Naive B cell (primary cell): ENCODE measurements around the gene TOR2A. TPM values are rescaled to one million over a fixed set of nuclear protein-coding genes. Genes with fewer than 3 reads are reported as not detected.

Source experiments
- ATAC-seq, 2 donors: fragments of 150-1000 bp; cut with Tn5 transposase; 2 replicates each; pipeline ENCODE4 v1.10.0; 2021; ENCODE audit warnings: low read depth in 2 of 2, mild to moderate bottlenecking in 2 of 2, moderate library complexity in 2 of 2
- DNase-seq: peaks from one replicate; pipeline ENCODE4 v3.0.0; 2022
- H3K27ac Mint-ChIP-seq, 6 donors: one replicate each; pipeline ENCODE4 v1.8.0; 2020 to 2022; ENCODE audit warnings: mild to moderate bottlenecking in 6 of 6, mixed read lengths in 6 of 6, moderate library complexity in 5 of 6, inconsistent platforms in 2 of 6
- H3K27me3 Mint-ChIP-seq, 3 donors: one replicate each; pipeline ENCODE4 v1.8.0; 2021 to 2022; ENCODE audit warnings: mixed read lengths in 3 of 3, mild to moderate bottlenecking in 1 of 3
- H3K36me3 Mint-ChIP-seq, 2 donors: one replicate each; pipeline ENCODE4 v1.8.0; 2020 to 2022; ENCODE audit warnings: mixed read lengths in 2 of 2, inconsistent platforms in 1 of 2, mild to moderate bottlenecking in 1 of 2
- H3K4me1 Mint-ChIP-seq, 3 donors: one replicate each; pipeline ENCODE4 v1.8.0; 2020 to 2022; ENCODE audit warnings: mixed read lengths in 3 of 3, inconsistent platforms in 1 of 3, mild to moderate bottlenecking in 1 of 3, moderate library complexity in 1 of 3
- H3K4me3 Mint-ChIP-seq, 8 donors: one replicate each; pipeline ENCODE4 v1.8.0; 2020 to 2022; ENCODE audit warnings: mild to moderate bottlenecking in 8 of 8, mixed read lengths in 8 of 8, moderate library complexity in 8 of 8, inconsistent platforms in 2 of 8
- H3K9me3 Mint-ChIP-seq, 7 donors: one replicate each; pipeline ENCODE4 v1.8.0; 2020 to 2022; ENCODE audit warnings: mixed read lengths in 7 of 7, mild to moderate bottlenecking in 5 of 7, inconsistent platforms in 2 of 7, moderate library complexity in 1 of 7
- polyA plus RNA-seq, 6 donors: library from polyadenylated mRNA; unstranded; fragments of 300-500 nt; fragmentation: Illumina TruSeq; gene quantifications; one replicate each; pipeline ENCODE4 v1.2.3, GENCODE V29; 2021; ENCODE audit warnings: low read depth in 6 of 6

TOR2A gene
- polyA plus RNA-seq, 6 donors from 2014 or later, result 24.9 to 40.0 (median 27.3) TPM

DNA sequence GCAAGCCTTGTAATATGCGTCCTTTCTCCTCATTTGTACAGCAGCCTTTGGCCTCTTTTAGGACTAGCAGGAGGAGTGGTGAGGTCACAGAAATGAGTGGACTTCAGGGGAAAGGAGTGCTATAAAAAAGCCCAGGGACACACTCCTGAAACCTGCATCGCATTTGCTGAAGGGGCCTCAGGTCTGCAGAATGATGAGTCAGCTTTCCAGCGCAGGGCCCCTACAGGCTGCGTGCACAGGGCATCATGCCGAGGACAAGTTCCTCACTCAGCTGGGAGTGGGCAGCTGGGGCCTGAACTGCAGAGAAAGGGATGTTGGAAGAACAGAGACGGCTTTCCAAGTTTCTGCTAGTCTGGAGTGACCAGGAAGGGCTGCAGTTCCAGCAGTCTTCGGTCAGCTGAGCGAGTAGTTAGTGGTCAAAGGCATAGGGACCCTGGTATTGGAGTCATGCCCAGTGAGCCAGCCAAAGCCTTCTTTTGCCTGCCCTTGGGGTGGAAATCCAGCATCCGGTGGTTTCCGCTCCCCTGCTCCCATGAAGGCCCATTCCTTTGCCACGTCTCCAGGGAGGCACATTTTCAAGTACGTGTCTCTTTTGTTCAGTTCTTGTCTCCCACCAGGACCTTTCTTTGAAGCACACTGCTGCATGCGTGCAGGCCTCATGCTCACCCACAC lies 45.6 kb downstream of the TOR2A start:
- peak overlapping the region in 2 of 6 donors; percentile 39 to 49 for H3K27ac Mint-ChIP-seq
- H3K4me3 Mint-ChIP-seq, result no peak overlapping the region
- no peaks in the 10 kb centered on the region for H3K4me1 Mint-ChIP-seq
- no peaks in the 10 kb centered on the region for H3K36me3 Mint-ChIP-seq
- ATAC-seq (no peak), DNase-seq (no peak)
- H3K9me3 Mint-ChIP-seq, result no peaks in the 10 kb centered on the region
- peaks cover 3 to 7% (median 5%) of the 10 kb centered on the region in 3 donors for H3K27me3 Mint-ChIP-seq

DNA sequence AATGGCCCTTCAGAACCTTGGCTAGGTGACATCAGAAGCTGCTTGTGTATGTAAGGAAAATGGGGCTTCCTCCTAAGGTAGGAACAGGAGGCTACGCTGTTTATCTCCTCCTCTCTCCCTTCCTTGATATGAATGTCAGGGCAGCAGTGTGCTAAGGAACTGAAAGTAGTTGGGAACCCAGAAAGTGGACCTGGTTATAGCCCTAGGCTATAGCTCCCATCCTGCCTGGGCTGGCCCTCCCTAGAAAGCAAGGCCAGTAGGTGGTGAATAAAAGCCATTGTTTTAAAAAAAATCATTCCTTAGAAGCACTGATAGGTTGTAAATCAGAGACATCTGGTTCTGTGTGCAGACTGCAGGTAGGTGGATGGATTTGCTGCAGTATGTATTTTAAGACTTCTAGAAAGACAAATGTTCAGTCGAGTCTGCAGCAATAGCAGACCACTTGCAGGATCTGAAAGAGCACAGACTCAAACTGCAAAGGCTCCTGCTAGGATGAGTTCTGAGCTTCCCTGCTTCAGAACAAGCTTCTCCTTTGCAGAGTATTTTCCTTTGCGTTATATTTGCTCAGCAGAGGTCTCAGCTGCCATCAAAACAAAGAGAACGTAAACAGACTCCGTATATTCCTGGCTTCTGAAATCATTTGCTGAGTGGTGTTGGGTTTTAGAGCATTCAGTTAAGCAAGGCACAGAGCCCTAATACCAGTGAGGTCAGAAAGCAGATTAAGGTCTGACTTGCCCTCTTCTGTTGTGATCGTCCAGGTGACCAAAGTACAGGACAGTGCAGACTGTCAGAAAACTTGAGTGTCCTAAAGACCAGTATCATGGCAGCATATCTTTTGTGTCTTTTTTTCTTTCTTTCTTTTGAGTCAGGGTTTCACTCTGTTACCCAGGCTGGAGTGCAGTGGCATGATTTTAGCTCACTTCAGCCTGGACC lies 48.4 kb downstream of the TOR2A start:
- no peak for DNase-seq
- H3K9me3 Mint-ChIP-seq, result no peaks in the 10 kb centered on the region

DNA sequence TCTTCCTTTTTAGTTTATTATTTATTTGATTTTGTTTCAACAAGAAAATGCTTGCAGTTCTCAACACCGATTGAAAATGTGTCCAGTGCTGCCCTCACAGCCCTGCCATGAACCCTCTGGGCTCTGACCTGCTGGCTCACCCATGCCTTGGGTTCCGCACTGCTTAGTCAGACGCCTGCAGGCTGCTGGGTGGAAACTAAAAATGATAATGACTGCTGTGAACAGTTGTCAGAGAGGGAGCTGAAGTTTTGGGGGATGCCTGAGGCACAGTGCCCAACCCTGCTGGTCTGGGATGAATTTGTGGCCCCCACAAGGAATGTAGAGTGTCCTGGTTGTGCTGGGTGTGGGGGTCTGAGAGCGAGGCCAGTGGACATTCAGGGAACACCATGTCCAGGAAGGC lies 50.5 kb downstream of the TOR2A start:
- no peak for ATAC-seq
- Mint-ChIP-seq H3K4me3 (no peak overlapping the region), H3K36me3 (no peaks in the 10 kb centered on the region), H3K27ac (no peak overlapping the region), H3K27me3 (peaks cover 3 to 23% (median 16%) of the 10 kb centered on the region in 3 donors), H3K4me1 (no peaks in the 10 kb centered on the region), H3K9me3 (no peaks in the 10 kb centered on the region)
- DNase-seq, result no peak

More for the DNA sequence above, 48.4 kb downstream of the TOR2A start:
- peaks cover 3 to 8% (median 5%) of the 10 kb centered on the region in 3 donors for H3K27me3 Mint-ChIP-seq
- H3K4me1 Mint-ChIP-seq, result no peaks in the 10 kb centered on the region
- H3K36me3 Mint-ChIP-seq, result no peaks in the 10 kb centered on the region
- H3K27ac Mint-ChIP-seq, result peak overlapping the region in 1 of 6 donors; percentile 49
- no peak overlapping the region for H3K4me3 Mint-ChIP-seq
- ATAC-seq, result no peak

DNA sequence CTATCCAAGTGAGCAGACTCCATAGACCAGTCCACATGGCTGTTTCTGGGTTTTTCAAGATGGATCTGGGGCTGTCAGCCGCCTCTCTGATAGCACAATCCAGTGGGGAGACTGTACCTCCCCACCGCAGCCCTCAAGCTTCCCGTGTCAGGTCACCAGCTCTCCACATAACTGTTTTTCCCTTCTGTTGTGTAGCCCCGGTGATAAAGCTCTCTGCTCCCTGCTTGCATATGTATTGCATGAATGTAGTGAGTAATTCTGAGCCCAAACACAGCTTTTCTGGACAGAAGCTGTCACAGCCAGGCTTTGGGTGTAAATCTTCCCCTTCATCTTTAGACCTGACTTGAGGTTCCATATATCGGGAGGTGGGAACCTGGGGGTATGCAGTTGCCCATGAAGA lies 51.4 kb downstream of the TOR2A start:
- no peak overlapping the region for H3K27ac Mint-ChIP-seq
- no peak for ATAC-seq
- no peaks in the 10 kb centered on the region for H3K36me3 Mint-ChIP-seq
- H3K9me3 Mint-ChIP-seq, result no peaks in the 10 kb centered on the region
- no peaks in the 10 kb centered on the region for H3K4me1 Mint-ChIP-seq
- DNase-seq, result no peak
- peaks cover 3 to 25% (median 22%) of the 10 kb centered on the region in 3 donors for H3K27me3 Mint-ChIP-seq
- no peak overlapping the region for H3K4me3 Mint-ChIP-seq

DNA sequence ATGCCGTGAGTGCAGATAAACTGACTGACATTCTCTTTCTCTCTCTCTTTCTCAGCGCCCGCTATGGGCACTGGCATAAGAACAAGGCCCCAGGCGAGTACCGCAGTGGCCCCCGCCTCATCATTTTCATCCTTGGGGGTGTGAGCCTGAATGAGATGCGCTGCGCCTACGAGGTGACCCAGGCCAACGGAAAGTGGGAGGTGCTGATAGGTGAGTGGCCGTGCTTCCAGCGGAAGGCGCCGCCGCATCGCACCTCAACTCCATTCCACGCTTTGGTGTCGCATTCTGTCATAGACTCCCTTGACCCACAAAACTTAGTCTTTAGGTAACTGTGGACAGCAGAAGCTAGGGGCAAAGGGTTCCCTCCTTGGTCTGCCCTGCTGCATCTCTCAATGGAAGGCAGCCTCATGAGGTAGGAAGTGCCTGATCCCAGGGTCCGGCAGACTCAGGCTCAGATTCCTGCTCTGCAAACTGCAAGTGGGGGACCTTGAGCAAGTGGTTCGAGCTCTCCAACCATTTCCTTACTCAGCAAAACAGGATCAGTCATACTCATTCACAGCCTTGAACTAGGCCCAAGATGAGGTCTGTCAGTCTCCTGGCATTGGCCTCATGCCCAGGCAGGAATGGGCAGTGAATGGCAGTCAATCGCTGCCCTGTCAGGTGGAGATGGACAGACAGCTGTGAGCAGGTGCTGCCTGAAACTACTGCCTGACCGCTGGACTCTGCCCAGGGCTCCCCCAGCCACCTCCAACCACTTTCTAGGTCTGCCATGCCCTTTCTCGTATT lies 52.5 kb downstream of the TOR2A start:
- no peak for ATAC-seq
- Mint-ChIP-seq H3K4me3 (no peak overlapping the region), H3K36me3 (no peaks in the 10 kb centered on the region), H3K27me3 (peaks cover 3 to 25% (median 23%) of the 10 kb centered on the region in 3 donors), H3K4me1 (no peaks in the 10 kb centered on the region), H3K9me3 (no peaks in the 10 kb centered on the region), H3K27ac (no peak overlapping the region)
- DNase-seq, result no peak

Other genes starting within 250 kb of the TOR2A start
- under 1 TPM in 1 of 6 donors, not detected in 5; 0.31 TPM for gene STXBP1, start 123.0 kb downstream of the TOR2A start, polyA plus RNA-seq
- under 1 TPM in 3 of 6 donors, not detected in 3; 0.13 to 0.46 (median 0.40) TPM for gene CFAP157, start 28.3 kb downstream of the TOR2A start, polyA plus RNA-seq
- 10 to 100 TPM in 3 of 6 donors, 1 to 10 TPM in 3; 7.0 to 25.2 (median 10.5) TPM for gene PTRH1, start 19.6 kb downstream of the TOR2A start, polyA plus RNA-seq
- under 1 TPM in 1 of 6 donors, not detected in 5; 0.66 TPM for gene TTC16, start 19.2 kb downstream of the TOR2A start, polyA plus RNA-seq
- 10 to 100 TPM; 29.8 to 87.0 (median 34.7) TPM for gene SH2D3C, start 43.4 kb upstream of the TOR2A start, polyA plus RNA-seq
- gene CDK9, start 50.7 kb upstream of the TOR2A start, polyA plus RNA-seq, result 10 to 100 TPM; 37.3 to 88.8 (median 43.2) TPM
- gene FPGS, start 67.6 kb upstream of the TOR2A start, polyA plus RNA-seq, result 10 to 100 TPM; 52.2 to 78.0 (median 59.1) TPM
- 1 to 10 TPM in 5 of 6 donors, not detected in 1; 3.5 to 8.2 (median 5.8) TPM for gene ENG, start 119.4 kb upstream of the TOR2A start, polyA plus RNA-seq
- gene AK1, start 142.4 kb upstream of the TOR2A start, polyA plus RNA-seq, result not detected
- gene ST6GALNAC6, start 164.3 kb upstream of the TOR2A start, polyA plus RNA-seq, result 10 to 100 TPM; 17.2 to 27.8 (median 19.8) TPM
- gene ST6GALNAC4, start 181.7 kb upstream of the TOR2A start, polyA plus RNA-seq, result 10 to 100 TPM; 19.7 to 36.6 (median 25.0) TPM
- 1 to 10 TPM in 1 of 6 donors, under 1 TPM in 1, not detected in 4; 0.73 to 1.0 TPM for gene PIP5KL1, start 195.5 kb upstream of the TOR2A start, polyA plus RNA-seq
- gene DPM2, start 202.6 kb upstream of the TOR2A start, polyA plus RNA-seq, result 10 to 100 TPM; 46.3 to 78.7 (median 54.2) TPM
- 10 to 100 TPM; 12.3 to 36.9 (median 21.6) TPM for gene EEIG1, start 245.7 kb upstream of the TOR2A start, polyA plus RNA-seq